Measurements from ENCODE around the gene MAP4K3.

GRCh38 chr2:39479053-39479670, 42.1 kb upstream of the MAP4K3 start:
- TF ChIP-seq, protein P1, sequence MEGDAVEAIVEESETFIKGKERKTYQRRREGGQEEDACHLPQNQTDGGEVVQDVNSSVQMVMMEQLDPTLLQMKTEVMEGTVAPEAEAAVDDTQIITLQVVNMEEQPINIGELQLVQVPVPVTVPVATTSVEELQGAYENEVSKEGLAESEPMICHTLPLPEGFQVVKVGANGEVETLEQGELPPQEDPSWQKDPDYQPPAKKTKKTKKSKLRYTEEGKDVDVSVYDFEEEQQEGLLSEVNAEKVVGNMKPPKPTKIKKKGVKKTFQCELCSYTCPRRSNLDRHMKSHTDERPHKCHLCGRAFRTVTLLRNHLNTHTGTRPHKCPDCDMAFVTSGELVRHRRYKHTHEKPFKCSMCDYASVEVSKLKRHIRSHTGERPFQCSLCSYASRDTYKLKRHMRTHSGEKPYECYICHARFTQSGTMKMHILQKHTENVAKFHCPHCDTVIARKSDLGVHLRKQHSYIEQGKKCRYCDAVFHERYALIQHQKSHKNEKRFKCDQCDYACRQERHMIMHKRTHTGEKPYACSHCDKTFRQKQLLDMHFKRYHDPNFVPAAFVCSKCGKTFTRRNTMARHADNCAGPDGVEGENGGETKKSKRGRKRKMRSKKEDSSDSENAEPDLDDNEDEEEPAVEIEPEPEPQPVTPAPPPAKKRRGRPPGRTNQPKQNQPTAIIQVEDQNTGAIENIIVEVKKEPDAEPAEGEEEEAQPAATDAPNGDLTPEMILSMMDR (IDR thresholded peaks at IDR 0.05), result no peak
- TF ChIP-seq POLR2A (IDR thresholded peaks at IDR 0.05), result no peak

All from breast epithelium (tissue), 3 donors.